PFSK-1 (cell line): ENCODE measurements around the gene IFT80.

Experiments
- SIN3A ChIP-seq: IDR thresholded peaks from 2 replicates; pipeline ENCODE4 v1.6.1; 2012; ENCODE audit warnings: mild to moderate bottlenecking, low read length, moderate library complexity, borderline replicate concordance; ENCODE audit not compliant: insufficient read depth
- TAF1 ChIP-seq: IDR thresholded peaks from 2 replicates; pipeline ENCODE4 v1.6.1; 2012; ENCODE audit warnings: low read length, control low read depth, borderline replicate concordance; ENCODE audit not compliant: insufficient read depth

GRCh38 chr3:160220038-160220437 is 179.0 kb downstream of the IFT80 start:
- TF ChIP-seq TAF1 = no peak
- TF ChIP-seq SIN3A = no peak
